IMR-90 (cell line): Measurements from ENCODE around the gene GRM4. TPM values are rescaled to one million over a fixed set of nuclear protein-coding genes. Genes with fewer than 3 reads are reported as not detected.
A peak's percentile ranks its signal among the peaks of the same experiment; 100 is the strongest.

ENCODE experiments used
- ATAC-seq: fragments of 200-7000 bp; cut with Tn5 transposase; 2 replicates; pipeline ENCODE4 v1.9.1; 2020; ENCODE audit warnings: low read depth, mild to moderate bottlenecking, moderate library complexity
- BruUV-seq: library from RNA; stranded (reverse); fragments of 400-500 nt; replicated peaks from 2 replicates; lab custom pipeline; 2021; lab: Mats Ljungman, UMichigan
- CTCF ChIA-PET: fragments of 300-600 bp; formaldehyde crosslinking; extraction: SDS; loops from one replicate; lab custom pipeline; 2021; ENCODE audit warnings: antibody characterized with exemption; lab: Yijun Ruan, JAX
- POLR2A ChIA-PET: fragments of 300-600 bp; sonication (Branson Sonifier 250); formaldehyde crosslinking; loops from one replicate; lab custom pipeline; 2022; ENCODE audit warnings: antibody characterized with exemption; ENCODE audit not compliant: unreplicated experiment; lab: Charles Lee
- DNase-seq: peaks from one replicate; pipeline ENCODE4 v3.0.0; 2013
- H2AFZ ChIP-seq: replicated peaks from 2 replicates; pipeline ENCODE3; 2013; ENCODE audit warnings: low read length, mild to moderate bottlenecking; ENCODE audit not compliant: poor library complexity
- H2AK5ac ChIP-seq: 2 replicates; pipeline ENCODE4 v1.6.1; 2013; ENCODE audit warnings: low read depth, low read length, inconsistent platforms
- H2AK9ac ChIP-seq: replicated peaks from 2 replicates; pipeline ENCODE3; 2013; ENCODE audit warnings: mild to moderate bottlenecking, low read depth, low read length, moderate library complexity; ENCODE audit not compliant: poor library complexity
- H2BK120ac ChIP-seq: 2 replicates; pipeline ENCODE4 v1.6.1; 2013; ENCODE audit warnings: low read depth, low read length, inconsistent platforms
- H2BK15ac ChIP-seq: 3 replicates; pipeline ENCODE4 v1.6.1; 2013; ENCODE audit warnings: low read depth, low read length, inconsistent platforms
- H2BK20ac ChIP-seq: 2 replicates; pipeline ENCODE4 v1.6.1; 2013; ENCODE audit warnings: low read depth, mild to moderate bottlenecking, inconsistent platforms, low read length, moderate library complexity
- H2BK5ac ChIP-seq: 2 replicates; pipeline ENCODE4 v1.6.1; 2013; ENCODE audit warnings: mild to moderate bottlenecking, low read depth, low read length, inconsistent platforms; ENCODE audit not compliant: poor library complexity, severe bottlenecking
- H3K14ac ChIP-seq: replicated peaks from 2 replicates; pipeline ENCODE4 v1.6.1; 2013; ENCODE audit warnings: low read depth, low read length, inconsistent platforms
- H3K18ac ChIP-seq: 2 replicates; pipeline ENCODE4 v1.6.1; 2013; ENCODE audit warnings: low read depth, low read length, control low read depth
- H3K23ac ChIP-seq: 2 replicates; pipeline ENCODE4 v1.6.1; 2013; ENCODE audit warnings: low read depth, low read length, inconsistent platforms
- H3K27ac ChIP-seq: 2 replicates; pipeline ENCODE4 v1.5.1; 2013; ENCODE audit warnings: mild to moderate bottlenecking, control low read depth, low read length; ENCODE audit not compliant: insufficient read depth
- H3K27me3 ChIP-seq: 2 replicates; pipeline ENCODE4 v1.6.1; 2013; ENCODE audit warnings: low read length; ENCODE audit not compliant: control insufficient read depth, insufficient read depth
- H3K36me3 ChIP-seq: 2 replicates; pipeline ENCODE4 v1.6.1; 2013; ENCODE audit warnings: low read length, mixed read lengths; ENCODE audit not compliant: control insufficient read depth, insufficient read depth
- H3K4ac ChIP-seq: 2 replicates; pipeline ENCODE4 v1.6.1; 2013; ENCODE audit warnings: low read depth, low read length, inconsistent platforms
- H3K4me1 ChIP-seq: 2 replicates; pipeline ENCODE4 v1.6.1; 2013; ENCODE audit warnings: low read length, mixed read lengths; ENCODE audit not compliant: control insufficient read depth, insufficient read depth
- H3K4me2 ChIP-seq: 2 replicates; pipeline ENCODE4 v1.6.1; 2013; ENCODE audit warnings: low read depth, mild to moderate bottlenecking, control low read depth, low read length, moderate library complexity
- H3K4me3 ChIP-seq: 2 replicates; pipeline ENCODE4 v1.5.1; 2013; ENCODE audit warnings: low read depth, mild to moderate bottlenecking, control low read depth, low read length, moderate library complexity; ENCODE audit not compliant: insufficient read depth
- H3K56ac ChIP-seq: 2 replicates; pipeline ENCODE4 v1.6.1; 2013; ENCODE audit warnings: low read length, inconsistent platforms; ENCODE audit not compliant: insufficient read depth; ENCODE audit errors: extremely low read depth
- H3K79me1 ChIP-seq, 2 experiments: 2 replicates each; pipeline ENCODE4 v1.6.1; 2013; ENCODE audit warnings: low read length in 2 of 2, inconsistent platforms in 1 of 2, low read depth in 1 of 2
- H3K9ac ChIP-seq: 2 replicates; pipeline ENCODE4 v1.6.1; 2013; ENCODE audit warnings: low read depth, low read length, control low read depth
- H3K9me1 ChIP-seq: 2 replicates; pipeline ENCODE4 v1.6.1; 2013; ENCODE audit warnings: low read length, inconsistent platforms; ENCODE audit not compliant: insufficient read depth
- H3K9me3 ChIP-seq: 2 replicates; pipeline ENCODE4 v1.6.1; 2013; ENCODE audit warnings: low read length; ENCODE audit not compliant: control insufficient read depth, insufficient read depth
- H4K20me1 ChIP-seq: 2 replicates; pipeline ENCODE4 v1.6.1; 2013; ENCODE audit warnings: low read length, inconsistent platforms; ENCODE audit not compliant: insufficient read depth
- H4K5ac ChIP-seq: 2 replicates; pipeline ENCODE4 v1.6.1; 2013; ENCODE audit warnings: mild to moderate bottlenecking, low read depth, low read length, control low read depth
- H4K8ac ChIP-seq, 2 experiments: 2 replicates each; pipeline ENCODE4 v1.6.1; 2013; ENCODE audit warnings: low read depth in 2 of 2, low read length in 2 of 2, control low read depth in 1 of 2, inconsistent platforms in 1 of 2
- H4K91ac ChIP-seq: 2 replicates; pipeline ENCODE4 v1.6.1; 2013; ENCODE audit warnings: low read depth, low read length, inconsistent platforms; ENCODE audit not compliant: insufficient read depth
- WGBS, 2 experiments: methylation state at CpG; one replicate each; pipeline versions ENCODE4 v1.1.5 to v1.1.7; 2013; ENCODE audit warnings: missing lambda C conversion rate in 2 of 2; ENCODE audit not compliant: insufficient read length in 1 of 2; ENCODE audit errors: extremely low coverage in 2 of 2; 5-methylcytosine and 5-hydroxymethylcytosine counted together
- dilution Hi-C: fragments of 300-500 bp; cut with HindIII; formaldehyde crosslinking; loops from one replicate; pipeline ENCODE4 v1.14.3; 2018; ENCODE audit warnings: low sequenced_read_pairs; ENCODE audit not compliant: unreplicated experiment
- in situ Hi-C: fragments of 300-500 bp; cut with MboI; formaldehyde crosslinking; loops from 3 replicates; pipeline ENCODE4 v1.14.3; 2019; ENCODE audit warnings: low sequenced_read_pairs, inconsistent platforms, mixed read lengths
- intact Hi-C: fragments of 100-400 bp; cut with micrococcal nuclease; formaldehyde crosslinking; loops from 2 replicates; pipeline ENCODE4 v1.10.0; 2022
- polyA plus RNA-seq, 3 experiments: library from polyadenylated mRNA; depleted of rRNA; stranded (reverse); fragments of >200 nt; gene quantifications; 2 replicates each; pipeline ENCODE4 v1.2.3, GENCODE V29; 2012; ENCODE audit warnings: low replicate concordance in 1 of 3
- total RNA-seq: library from RNA; depleted of rRNA; stranded (reverse); fragments of >200 nt; gene quantifications from 2 replicates; pipeline ENCODE4 v1.2.3, GENCODE V29; 2012
- TF ChIP-seq, protein P1 (sequence below): fragments of 150-350 bp; IDR thresholded peaks from 2 replicates; pipeline ENCODE4 v1.6.1; 2016; ENCODE audit warnings: low read depth, mild to moderate bottlenecking, low read length, moderate library complexity, borderline replicate concordance
- TF ChIP-seq, protein P2 (sequence below): conservative IDR thresholded peaks from 2 replicates; pipeline ENCODE4 v1.5.1; 2012; ENCODE audit warnings: mild to moderate bottlenecking, low read depth, low read length, improper control_type of control experiment

The GRM4 gene
- total and polyA plus RNA-seq, 2 of the 4 experiments (the other 2 are of a cell fraction), result 0.02 TPM; not detected in 1

DNA sequence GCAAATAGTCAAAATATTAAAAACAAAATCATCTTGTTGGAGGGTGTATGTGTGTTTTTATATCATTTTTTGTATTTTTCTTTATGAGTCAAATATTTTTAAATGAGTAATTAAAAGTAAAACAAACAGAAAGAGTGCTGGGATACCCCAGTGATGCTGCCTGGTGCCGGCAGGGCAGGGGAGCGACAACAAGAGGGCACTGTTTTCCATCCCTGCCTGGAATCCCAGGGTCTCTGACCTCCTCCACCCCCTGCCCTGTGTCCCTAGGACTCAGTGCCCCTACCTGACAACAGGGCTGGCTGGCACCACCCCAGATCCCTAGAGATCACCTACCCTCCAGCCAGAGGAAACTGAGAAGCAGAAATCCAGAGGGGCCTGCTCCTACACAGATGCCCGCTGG lies 48.9 kb upstream of the GRM4 start:
- no peaks in the 10 kb centered on the region; the same call in 1 of the 2 replicates for H3K27me3 ChIP-seq
- H2AFZ ChIP-seq, result peak overlapping the region; percentile 59
- TF ChIP-seq, protein P1, sequence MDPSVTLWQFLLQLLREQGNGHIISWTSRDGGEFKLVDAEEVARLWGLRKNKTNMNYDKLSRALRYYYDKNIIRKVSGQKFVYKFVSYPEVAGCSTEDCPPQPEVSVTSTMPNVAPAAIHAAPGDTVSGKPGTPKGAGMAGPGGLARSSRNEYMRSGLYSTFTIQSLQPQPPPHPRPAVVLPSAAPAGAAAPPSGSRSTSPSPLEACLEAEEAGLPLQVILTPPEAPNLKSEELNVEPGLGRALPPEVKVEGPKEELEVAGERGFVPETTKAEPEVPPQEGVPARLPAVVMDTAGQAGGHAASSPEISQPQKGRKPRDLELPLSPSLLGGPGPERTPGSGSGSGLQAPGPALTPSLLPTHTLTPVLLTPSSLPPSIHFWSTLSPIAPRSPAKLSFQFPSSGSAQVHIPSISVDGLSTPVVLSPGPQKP, result no peak
- TF ChIP-seq, protein P2, sequence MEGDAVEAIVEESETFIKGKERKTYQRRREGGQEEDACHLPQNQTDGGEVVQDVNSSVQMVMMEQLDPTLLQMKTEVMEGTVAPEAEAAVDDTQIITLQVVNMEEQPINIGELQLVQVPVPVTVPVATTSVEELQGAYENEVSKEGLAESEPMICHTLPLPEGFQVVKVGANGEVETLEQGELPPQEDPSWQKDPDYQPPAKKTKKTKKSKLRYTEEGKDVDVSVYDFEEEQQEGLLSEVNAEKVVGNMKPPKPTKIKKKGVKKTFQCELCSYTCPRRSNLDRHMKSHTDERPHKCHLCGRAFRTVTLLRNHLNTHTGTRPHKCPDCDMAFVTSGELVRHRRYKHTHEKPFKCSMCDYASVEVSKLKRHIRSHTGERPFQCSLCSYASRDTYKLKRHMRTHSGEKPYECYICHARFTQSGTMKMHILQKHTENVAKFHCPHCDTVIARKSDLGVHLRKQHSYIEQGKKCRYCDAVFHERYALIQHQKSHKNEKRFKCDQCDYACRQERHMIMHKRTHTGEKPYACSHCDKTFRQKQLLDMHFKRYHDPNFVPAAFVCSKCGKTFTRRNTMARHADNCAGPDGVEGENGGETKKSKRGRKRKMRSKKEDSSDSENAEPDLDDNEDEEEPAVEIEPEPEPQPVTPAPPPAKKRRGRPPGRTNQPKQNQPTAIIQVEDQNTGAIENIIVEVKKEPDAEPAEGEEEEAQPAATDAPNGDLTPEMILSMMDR, result peak; percentile 19; the same call in 1 of the 2 replicates
- no peak overlapping the region for H3K23ac ChIP-seq
- H4K5ac ChIP-seq, result no peak overlapping the region
- no peak overlapping the region for H3K56ac ChIP-seq
- no peaks in the 10 kb centered on the region for H3K9me3 ChIP-seq
- in situ Hi-C loops (loop anchor here (10.0 kb wide), 1 partner anchor 410 kb away; no protein-coding TSS in a partner anchor), dilution Hi-C loops (no loop called here), intact Hi-C loops (loop anchor here (2.0 to 5.0 kb wide), 2 partner anchors 43 to 220 kb away; partner anchors contain the start of gene HMGA1)
- peaks cover 5% of the 10 kb centered on the region for H3K4me1 ChIP-seq
- no peak overlapping the region for H3K9ac ChIP-seq
- H3K27ac ChIP-seq, result no peak overlapping the region
- no peak overlapping the region for H3K4me2 ChIP-seq
- no TSS peak for BruUV-seq
- no peak overlapping the region for H3K4ac ChIP-seq
- H4K91ac ChIP-seq, result no peak overlapping the region
- no peak overlapping the region; the same call in 1 of the 2 replicates for H2AK5ac ChIP-seq
- no peak overlapping the region for H2BK20ac ChIP-seq
- no peak overlapping the region for H4K8ac ChIP-seq
- ATAC-seq (no peak), DNase-seq (no peak)
- CTCF ChIA-PET, result interaction anchor here (1.9 kb wide), 1 partner anchor 18 kb away, joined by 6 read pairs; no protein-coding TSS in a partner anchor
- no peaks in the 10 kb centered on the region for H4K20me1 ChIP-seq
- POLR2A ChIA-PET, result no interaction called here
- peak overlapping the region; percentile 69 for H2AK9ac ChIP-seq
- H3K79me1 ChIP-seq, result no peaks in the 10 kb centered on the region
- H3K18ac ChIP-seq, result no peak overlapping the region
- H3K36me3 ChIP-seq, result no peaks in the 10 kb centered on the region
- no CpG with 5 or more reads among the region's 3 CpGs for WGBS, 2 experiments
- H3K14ac ChIP-seq, result no peak overlapping the region
- no peak overlapping the region for H2BK120ac ChIP-seq
- no peak overlapping the region for H3K4me3 ChIP-seq
- no peak overlapping the region for H2BK5ac ChIP-seq
- no peak overlapping the region for H2BK15ac ChIP-seq
- no peaks in the 10 kb centered on the region for H3K9me1 ChIP-seq
